ENCODE measurements around the gene SSTR4. TPM values are rescaled to one million over a fixed set of nuclear protein-coding genes. Genes with fewer than 3 reads are reported as not detected.

Gene SSTR4
- total RNA-seq, 1 experiment from 2014 or later: not detected

DNA sequence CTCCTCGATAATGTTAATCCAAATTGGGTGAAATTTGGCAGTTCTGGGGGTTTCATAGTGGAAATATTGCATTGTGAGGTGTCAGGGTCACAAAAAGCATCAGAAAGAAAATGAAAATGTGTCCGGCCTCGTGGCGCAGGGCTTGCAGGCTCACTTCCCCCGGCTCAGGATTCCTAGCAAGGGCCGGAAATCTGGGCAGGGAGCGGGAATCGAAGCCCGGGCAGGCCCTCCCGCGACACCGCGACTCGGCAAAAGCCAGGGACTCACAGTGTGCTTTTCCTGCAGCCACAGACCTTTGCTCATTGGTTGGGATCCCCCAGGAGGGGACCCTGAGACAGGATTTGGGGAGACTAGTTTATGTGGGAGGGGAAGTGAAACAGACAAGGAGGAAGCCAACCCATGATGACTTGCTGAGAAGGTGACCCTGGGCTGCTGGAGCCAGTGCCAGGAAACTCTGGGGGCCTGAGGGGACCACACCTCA lies 51.9 kb downstream of the SSTR4 start:
- DNase-seq (ENCODE audit: low read depth): no peak

GRCh38 chr20:23087587-23088251 lies 52.6 kb downstream of the SSTR4 start:
- no peak for DNase-seq (ENCODE audit: low read depth)

Other genes with a start within 250 kb of the SSTR4 start
- gene THBD, start 14.4 kb downstream of the SSTR4 start, total RNA-seq (2014; rRNA removed; shearing (Covaris generic)): 31.5 and 45.2 TPM in 2 replicates
- gene CD93, start 51.0 kb downstream of the SSTR4 start, total RNA-seq (2014; rRNA removed; shearing (Covaris generic)): 0.96 and 1.5 TPM in 2 replicates